AG09309 (cell line): ENCODE data around the gene NALCN.

Experiments used
- DNase-seq: peaks from one replicate; pipeline ENCODE4 v3.0.0-alpha.2; 2010; ENCODE audit warnings: low read depth
- H3K4me3 ChIP-seq: 2 replicates; pipeline ENCODE4 v1.5.1; 2011; ENCODE audit warnings: mild to moderate bottlenecking, low read depth, low read length, moderate library complexity; ENCODE audit not compliant: control insufficient read depth
- TF ChIP-seq, protein P1 (sequence below): IDR thresholded peaks from 2 replicates; pipeline ENCODE4 v1.5.1; 2011; ENCODE audit warnings: mild to moderate bottlenecking, low read depth, low read length, inconsistent platforms; ENCODE audit not compliant: insufficient read depth, control insufficient read depth; ENCODE audit errors: missing control alignments

The NALCN gene

DNA sequence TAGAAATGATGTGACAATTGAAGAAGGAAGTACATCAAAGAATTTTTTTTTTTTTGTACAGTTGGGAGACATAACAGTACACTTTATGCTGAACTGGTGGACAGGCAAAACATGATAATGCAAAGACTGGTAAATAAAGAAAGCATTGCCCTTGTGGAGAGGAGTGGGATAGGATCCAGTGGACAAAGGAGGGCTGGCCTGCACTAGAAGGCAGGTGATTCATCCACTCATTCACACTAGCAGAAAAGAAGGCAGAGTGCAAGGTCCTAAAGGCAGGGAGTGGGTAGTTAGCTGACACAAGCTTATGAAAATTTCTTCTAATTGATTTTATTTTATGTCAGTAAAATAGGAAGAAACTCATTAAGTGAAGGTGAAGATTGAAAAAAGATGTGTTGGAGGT is 17.6 kb upstream of the NALCN start:
- H3K4me3 ChIP-seq: no peak overlapping the region
- TF ChIP-seq, protein P1, sequence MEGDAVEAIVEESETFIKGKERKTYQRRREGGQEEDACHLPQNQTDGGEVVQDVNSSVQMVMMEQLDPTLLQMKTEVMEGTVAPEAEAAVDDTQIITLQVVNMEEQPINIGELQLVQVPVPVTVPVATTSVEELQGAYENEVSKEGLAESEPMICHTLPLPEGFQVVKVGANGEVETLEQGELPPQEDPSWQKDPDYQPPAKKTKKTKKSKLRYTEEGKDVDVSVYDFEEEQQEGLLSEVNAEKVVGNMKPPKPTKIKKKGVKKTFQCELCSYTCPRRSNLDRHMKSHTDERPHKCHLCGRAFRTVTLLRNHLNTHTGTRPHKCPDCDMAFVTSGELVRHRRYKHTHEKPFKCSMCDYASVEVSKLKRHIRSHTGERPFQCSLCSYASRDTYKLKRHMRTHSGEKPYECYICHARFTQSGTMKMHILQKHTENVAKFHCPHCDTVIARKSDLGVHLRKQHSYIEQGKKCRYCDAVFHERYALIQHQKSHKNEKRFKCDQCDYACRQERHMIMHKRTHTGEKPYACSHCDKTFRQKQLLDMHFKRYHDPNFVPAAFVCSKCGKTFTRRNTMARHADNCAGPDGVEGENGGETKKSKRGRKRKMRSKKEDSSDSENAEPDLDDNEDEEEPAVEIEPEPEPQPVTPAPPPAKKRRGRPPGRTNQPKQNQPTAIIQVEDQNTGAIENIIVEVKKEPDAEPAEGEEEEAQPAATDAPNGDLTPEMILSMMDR: no peak
- DNase-seq: no peak

DNA sequence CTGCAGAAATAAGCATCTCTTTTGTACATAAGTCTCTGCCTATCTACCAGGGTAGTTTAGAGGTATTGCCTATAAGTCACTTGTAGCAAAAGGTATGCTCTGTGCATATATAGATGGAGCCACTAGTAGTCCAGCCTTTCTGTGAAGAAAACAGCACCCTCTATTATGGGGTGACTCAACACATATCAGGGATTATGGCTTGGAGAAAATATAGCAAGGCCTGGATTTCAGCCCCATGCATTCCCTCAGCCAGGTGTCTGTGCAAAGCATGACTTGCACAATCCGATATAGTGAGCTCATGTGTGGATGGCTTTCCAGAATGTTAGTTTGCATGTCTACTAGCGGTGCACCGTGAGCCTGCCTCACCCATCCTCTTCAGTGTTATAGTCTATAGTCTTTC is 13.4 kb upstream of the NALCN start:
- TF ChIP-seq, protein P1: no peak
- no peak for DNase-seq
- no peak overlapping the region for H3K4me3 ChIP-seq

DNA sequence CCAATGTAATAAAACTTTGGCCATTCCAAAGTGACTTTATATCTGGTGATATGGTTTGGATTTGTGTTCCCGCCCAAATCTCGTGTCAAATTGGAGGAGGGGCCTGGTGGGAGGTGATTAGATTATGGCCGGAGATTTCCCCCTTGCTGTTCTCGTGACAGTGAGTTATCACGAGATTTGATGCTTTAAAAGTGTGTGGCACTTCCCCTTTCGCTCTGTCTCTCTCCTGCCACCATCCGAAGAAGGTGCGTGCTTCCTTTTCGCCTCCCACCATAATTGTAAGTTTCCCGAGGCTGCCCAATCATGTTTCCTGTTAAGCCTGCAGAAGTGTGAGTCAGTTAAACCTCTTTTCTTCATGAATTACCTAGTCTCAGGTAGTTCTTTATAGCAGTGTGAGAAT is 9.3 kb upstream of the NALCN start:
- H3K4me3 ChIP-seq: no peak overlapping the region
- TF ChIP-seq, protein P1: no peak
- DNase-seq: no peak

DNA sequence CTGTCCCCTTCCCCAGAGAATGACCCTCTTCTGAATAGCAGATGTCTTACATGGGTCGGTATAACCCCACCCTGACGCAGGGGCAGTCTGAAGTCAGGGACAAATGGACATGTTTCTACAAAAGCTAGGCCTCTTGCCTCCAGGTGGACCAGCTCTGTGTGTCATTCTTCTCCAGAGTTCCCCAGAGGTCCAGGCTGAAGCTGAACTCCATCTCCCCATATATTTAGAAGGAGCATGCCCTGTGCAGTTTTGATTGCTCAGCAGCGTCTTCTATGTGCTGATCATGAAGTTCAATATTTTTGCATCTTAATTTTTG is 8.8 kb upstream of the NALCN start:
- DNase-seq: no peak
- H3K4me3 ChIP-seq: no peak overlapping the region
- TF ChIP-seq, protein P1: no peak

DNA sequence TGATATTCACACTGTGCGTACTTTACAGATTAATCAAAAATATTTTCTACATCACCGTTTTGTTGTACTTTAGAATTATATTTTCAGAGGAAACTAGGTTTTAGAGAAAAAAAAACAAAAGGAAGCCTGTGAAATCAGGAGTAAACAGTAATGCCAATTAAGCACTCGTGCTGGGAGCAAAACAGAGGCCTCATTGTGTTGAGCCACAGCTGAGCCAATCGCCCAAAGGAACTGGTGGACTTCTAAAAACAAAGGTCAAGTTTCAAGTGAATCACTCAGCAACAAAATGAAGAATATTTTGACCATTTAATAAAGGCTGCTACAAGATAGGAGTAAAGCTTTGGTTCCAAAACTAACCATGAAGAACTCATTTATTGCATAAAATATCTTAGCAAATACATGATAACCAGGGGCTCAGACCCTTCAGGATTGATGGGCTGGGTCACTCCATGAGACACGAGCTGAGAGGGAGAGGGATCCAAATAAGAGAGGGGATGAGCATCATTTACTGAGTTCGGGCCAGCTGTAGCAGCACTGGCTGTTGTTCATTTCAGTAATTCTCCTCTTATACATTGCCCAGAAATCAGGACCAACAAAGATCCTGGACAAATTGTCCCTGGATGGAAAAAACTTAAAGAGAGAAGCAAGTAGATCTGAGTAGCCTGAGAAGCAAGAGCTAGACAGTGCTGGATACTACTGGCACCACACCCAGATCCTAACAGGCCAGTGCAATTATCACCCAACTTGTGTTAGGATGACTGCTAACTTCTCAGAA is 8.3 kb upstream of the NALCN start:
- DNase-seq: no peak
- TF ChIP-seq, protein P1: no peak
- H3K4me3 ChIP-seq: no peak overlapping the region

DNA sequence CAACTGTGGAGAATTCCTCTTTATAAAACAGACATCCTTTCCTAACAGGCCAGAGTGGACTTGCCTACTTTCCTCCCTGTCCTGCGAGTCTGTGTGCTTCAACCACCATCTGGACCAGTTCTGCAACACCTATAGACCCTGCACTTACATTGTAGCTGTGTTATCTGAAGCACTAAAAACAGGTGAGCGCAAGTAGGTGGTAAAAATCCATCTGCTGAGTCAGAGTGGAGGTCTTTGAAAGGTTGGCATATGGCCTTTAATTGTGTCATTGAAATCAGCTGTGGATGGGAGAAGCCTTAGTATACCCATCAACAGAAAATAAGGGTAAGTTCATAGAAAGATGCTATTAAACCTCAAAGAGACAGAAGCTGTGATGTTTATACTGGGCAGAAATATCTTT is 7.6 kb upstream of the NALCN start:
- TF ChIP-seq, protein P1: no peak
- DNase-seq: no peak

More for the DNA sequence above, 7.6 kb upstream of the NALCN start:
- no peak overlapping the region for H3K4me3 ChIP-seq
